ENCODE results near the gene FBXL7. TPM values are rescaled to one million over a fixed set of nuclear protein-coding genes. Genes with fewer than 3 reads are reported as not detected.

FBXL7 gene
- total and polyA plus RNA-seq, 12 donors: 8.7 to 33.4 (median 23.5) TPM

DNA sequence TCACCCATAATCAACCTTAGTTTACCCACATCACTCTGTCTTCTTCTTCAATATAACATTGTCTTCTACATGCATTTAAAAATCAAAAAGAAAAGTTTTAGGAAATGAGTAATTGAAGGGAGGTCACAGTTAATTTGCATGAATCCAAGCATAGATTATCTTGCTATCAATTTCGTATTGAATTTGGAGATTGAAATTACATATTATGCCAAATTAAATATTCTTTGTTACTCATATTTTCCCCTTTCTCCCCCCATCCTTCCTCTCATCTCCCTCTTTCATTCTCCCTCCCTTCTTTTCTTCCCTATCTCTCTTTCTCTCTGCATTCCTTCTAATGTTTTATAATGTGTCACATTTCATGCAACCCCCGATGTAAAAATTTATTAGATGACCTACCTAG, 303.3 kb downstream of the FBXL7 start:
- Histone ChIP-seq H3K27me3 (no peaks in the 10 kb centered on the region), H3K4me3 (no peak overlapping the region), H3K9me3 (peaks cover 0 to 16% (median 5%) of the 10 kb centered on the region in 11 donors), H3K36me3 (no peaks in the 10 kb centered on the region), H3K4me1 (peaks cover 0 to 43% (median 17%) of the 10 kb centered on the region in 9 donors), H3K27ac (no peak overlapping the region)
- intact Hi-C loops (cut with DNase I): loop anchor here in 1 of 10 donors (10.0 kb wide), 1 partner anchor 518 kb away; no protein-coding TSS in a partner anchor
- TF ChIP-seq CTCF (IDR thresholded peaks at IDR 0.05): no peak
- DNase-seq (no peak), ATAC-seq (no peak)
- WGBS, 2 donors: 34 to 44% methylated on average over 2 of the region's 2 CpGs

- WGBS, 2 donors: 92 to 94% methylated on average over 8 of the region's 8 CpGs
- DNase-seq (no peak), ATAC-seq (peak in 1 of 8 donors; percentile 37)
- Histone ChIP-seq H3K9me3 (peaks cover 0 to 16% (median 5%) of the 10 kb centered on the region in 11 donors), H3K36me3 (no peaks in the 10 kb centered on the region), H3K4me1 (peaks cover 0 to 34% (median 23%) of the 10 kb centered on the region in 9 donors), H3K27me3 (no peaks in the 10 kb centered on the region), H3K27ac (no peak overlapping the region), H3K4me3 (no peak overlapping the region)
- no peak for TF ChIP-seq CTCF (IDR thresholded peaks at IDR 0.05)
- intact Hi-C loops (cut with DNase I): loop anchor here in 1 of 10 donors (10.0 kb wide), 1 partner anchor 522 kb away; no protein-coding TSS in a partner anchor
Measured at GRCh38 chr5:15806613-15807012, 306.6 kb downstream of the FBXL7 start.

GRCh38 chr5:15807248-15807647, 307.3 kb downstream of the FBXL7 start:
- H3K27me3 ChIP-seq: no peaks in the 10 kb centered on the region
- no peak for DNase-seq
- intact Hi-C loops (cut with DNase I): loop anchor here in 1 of 10 donors (10.0 kb wide), 1 partner anchor 522 kb away; no protein-coding TSS in a partner anchor
- TF ChIP-seq CTCF (IDR thresholded peaks at IDR 0.05): no peak
- ATAC-seq: peak; percentile 37 to 66 (median 50)
- peaks cover 0 to 34% (median 23%) of the 10 kb centered on the region in 9 donors for H3K4me1 ChIP-seq
- WGBS, 2 donors: 51 to 55% methylated on average over 3 of the region's 3 CpGs
- H3K9me3 ChIP-seq: peaks cover 0 to 16% (median 5%) of the 10 kb centered on the region in 11 donors
- H3K27ac ChIP-seq: peak overlapping the region in 8 of 10 donors; percentile 2 to 68 (median 54)
- H3K36me3 ChIP-seq: no peaks in the 10 kb centered on the region
- H3K4me3 ChIP-seq: no peak overlapping the region

GRCh38 chr5:15807871-15808270, 307.9 kb downstream of the FBXL7 start:
- ATAC-seq: peak; percentile 87 to 97 (median 91)
- Histone ChIP-seq H3K27ac (peak overlapping the region in 8 of 10 donors; percentile 2 to 68 (median 54)), H3K4me1 (peaks cover 0 to 34% (median 23%) of the 10 kb centered on the region in 9 donors), H3K4me3 (no peak overlapping the region), H3K36me3 (no peaks in the 10 kb centered on the region), H3K27me3 (no peaks in the 10 kb centered on the region), H3K9me3 (peaks cover 0 to 16% (median 5%) of the 10 kb centered on the region in 11 donors)
- peak in 6 of 9 donors; percentile 28 to 61 (median 44) for TF ChIP-seq CTCF (IDR thresholded peaks at IDR 0.05)
- DNase-seq: peak in 1 of 2 donors; percentile 64
- WGBS, 2 donors: 33 to 43% methylated on average over 5 of the region's 5 CpGs
- intact Hi-C loops (cut with DNase I): loop anchor here in 1 of 10 donors (10.0 kb wide), 1 partner anchor 523 kb away; no protein-coding TSS in a partner anchor

Measured in heart right ventricle (tissue), 16 donors.